ENCODE measurements around the gene NAGLU. TPM values are rescaled to one million over a fixed set of nuclear protein-coding genes. Genes with fewer than 3 reads are reported as not detected.

Gene NAGLU
- total and polyA plus RNA-seq, 2 of the 13 experiments (the other 11 are each of a cell fraction or from before 2014, with no cell fraction given): 28.2 to 40.1 TPM

GRCh38 chr17:42577532-42578281 lies 41.7 kb downstream of the NAGLU start, which contains the start of gene PSMC3IP (continued):
- TF ChIP-seq, protein P1, sequence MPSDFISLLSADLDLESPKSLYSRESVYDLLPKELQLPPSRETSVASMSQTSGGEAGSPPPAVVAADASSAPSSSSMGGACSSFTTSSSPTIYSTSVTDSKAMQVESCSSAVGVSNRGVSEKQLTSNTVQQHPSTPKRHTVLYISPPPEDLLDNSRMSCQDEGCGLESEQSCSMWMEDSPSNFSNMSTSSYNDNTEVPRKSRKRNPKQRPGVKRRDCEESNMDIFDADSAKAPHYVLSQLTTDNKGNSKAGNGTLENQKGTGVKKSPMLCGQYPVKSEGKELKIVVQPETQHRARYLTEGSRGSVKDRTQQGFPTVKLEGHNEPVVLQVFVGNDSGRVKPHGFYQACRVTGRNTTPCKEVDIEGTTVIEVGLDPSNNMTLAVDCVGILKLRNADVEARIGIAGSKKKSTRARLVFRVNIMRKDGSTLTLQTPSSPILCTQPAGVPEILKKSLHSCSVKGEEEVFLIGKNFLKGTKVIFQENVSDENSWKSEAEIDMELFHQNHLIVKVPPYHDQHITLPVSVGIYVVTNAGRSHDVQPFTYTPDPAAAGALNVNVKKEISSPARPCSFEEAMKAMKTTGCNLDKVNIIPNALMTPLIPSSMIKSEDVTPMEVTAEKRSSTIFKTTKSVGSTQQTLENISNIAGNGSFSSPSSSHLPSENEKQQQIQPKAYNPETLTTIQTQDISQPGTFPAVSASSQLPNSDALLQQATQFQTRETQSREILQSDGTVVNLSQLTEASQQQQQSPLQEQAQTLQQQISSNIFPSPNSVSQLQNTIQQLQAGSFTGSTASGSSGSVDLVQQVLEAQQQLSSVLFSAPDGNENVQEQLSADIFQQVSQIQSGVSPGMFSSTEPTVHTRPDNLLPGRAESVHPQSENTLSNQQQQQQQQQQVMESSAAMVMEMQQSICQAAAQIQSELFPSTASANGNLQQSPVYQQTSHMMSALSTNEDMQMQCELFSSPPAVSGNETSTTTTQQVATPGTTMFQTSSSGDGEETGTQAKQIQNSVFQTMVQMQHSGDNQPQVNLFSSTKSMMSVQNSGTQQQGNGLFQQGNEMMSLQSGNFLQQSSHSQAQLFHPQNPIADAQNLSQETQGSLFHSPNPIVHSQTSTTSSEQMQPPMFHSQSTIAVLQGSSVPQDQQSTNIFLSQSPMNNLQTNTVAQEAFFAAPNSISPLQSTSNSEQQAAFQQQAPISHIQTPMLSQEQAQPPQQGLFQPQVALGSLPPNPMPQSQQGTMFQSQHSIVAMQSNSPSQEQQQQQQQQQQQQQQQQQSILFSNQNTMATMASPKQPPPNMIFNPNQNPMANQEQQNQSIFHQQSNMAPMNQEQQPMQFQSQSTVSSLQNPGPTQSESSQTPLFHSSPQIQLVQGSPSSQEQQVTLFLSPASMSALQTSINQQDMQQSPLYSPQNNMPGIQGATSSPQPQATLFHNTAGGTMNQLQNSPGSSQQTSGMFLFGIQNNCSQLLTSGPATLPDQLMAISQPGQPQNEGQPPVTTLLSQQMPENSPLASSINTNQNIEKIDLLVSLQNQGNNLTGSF (CRISPR knock-in tag; IDR thresholded peaks at IDR 0.05): no peak; the same call in 1 of the 2 replicates
- peak; percentile 73 for TF ChIP-seq YEATS4 (CRISPR knock-in tag; IDR thresholded peaks at IDR 0.05; ENCODE audit: borderline replicate concordance)
- peak; percentile 71; the same call in 1 of the 2 replicates for TF ChIP-seq ZBTB7A (CRISPR knock-in tag; IDR thresholded peaks at IDR 0.05)
- no peak for TF ChIP-seq HOMEZ (CRISPR knock-in tag; IDR thresholded peaks at IDR 0.05; ENCODE audit: low read depth)
- no peak; the same call in 1 of the 2 replicates for TF ChIP-seq NCOA1 (CRISPR knock-in tag; IDR thresholded peaks at IDR 0.05)
- 0 out of 2 replicates have a peak, but pooled peaks have one; percentile 18 for TF ChIP-seq TMF1 (CRISPR knock-in tag; IDR thresholded peaks at IDR 0.05; ENCODE audit: low read depth)
- TF ChIP-seq RFX3 (CRISPR knock-in tag; IDR thresholded peaks at IDR 0.05): peak; percentile 99
- no peak for TF ChIP-seq ZNF468 (CRISPR knock-in tag; IDR thresholded peaks at IDR 0.05)
- TF ChIP-seq ZNF484 (CRISPR knock-in tag; IDR thresholded peaks at IDR 0.05; ENCODE audit: borderline replicate concordance, low read depth): no peak
- TF ChIP-seq MBNL3 (CRISPR knock-in tag; conservative IDR thresholded peaks at IDR 0.05): no peak
- TF ChIP-seq ZNF674 (CRISPR knock-in tag; IDR thresholded peaks at IDR 0.05; ENCODE audit: low read depth): no peak; the same call in 1 of the 2 replicates
- TF ChIP-seq ZBTB7B (CRISPR knock-in tag; IDR thresholded peaks at IDR 0.05): peak; percentile 60; the same call in 1 of the 2 replicates
- TF ChIP-seq ZNF720 (CRISPR knock-in tag; IDR thresholded peaks at IDR 0.05): no peak
- TF ChIP-seq ZNF333 (CRISPR knock-in tag; IDR thresholded peaks at IDR 0.05; ENCODE audit: borderline replicate concordance): 0 out of 2 replicates have a peak, but pooled peaks have one; percentile 23
- TF ChIP-seq ZNF101 (CRISPR knock-in tag; IDR thresholded peaks at IDR 0.05; ENCODE audit: borderline replicate concordance, low read depth): no peak; the same call in 1 of the 2 replicates
- TF ChIP-seq RARG (CRISPR knock-in tag; IDR thresholded peaks at IDR 0.05; ENCODE audit: low read depth): no peak
- TF ChIP-seq NFATC3 (CRISPR knock-in tag; IDR thresholded peaks at IDR 0.05): peak; percentile 69; the same call in 1 of the 2 replicates
- peak; percentile 86 for TF ChIP-seq REPIN1 (CRISPR knock-in tag; IDR thresholded peaks at IDR 0.05; ENCODE audit: borderline replicate concordance, low read depth)
- 0 out of 2 replicates have a peak, but pooled peaks have one; percentile 53 for TF ChIP-seq ZNF335 (CRISPR knock-in tag; IDR thresholded peaks at IDR 0.05)
- peak; percentile 99 for TF ChIP-seq THRA (CRISPR knock-in tag; IDR thresholded peaks at IDR 0.05; ENCODE audit: borderline replicate concordance)

All from HepG2 (cell line).